HT1080 (cell line): ENCODE results near the gene RPA1. TPM values are rescaled to one million over a fixed set of nuclear protein-coding genes. Genes with fewer than 3 reads are reported as not detected.
"Not testable (repeated sequence)": the region's sequence is repeated elsewhere in the genome, so short reads cannot be mapped to it uniquely, and the experiment has no call there.

ENCODE experiments used
- DNase-seq: peaks from one replicate; pipeline ENCODE4 v3.0.0-alpha.2; 2015; ENCODE audit warnings: low read depth
- total RNA-seq: library from RNA; depleted of rRNA; stranded (reverse); fragments of >200 nt; shearing (Covaris generic); gene quantifications from 2 replicates; pipeline ENCODE4 v1.2.3, GENCODE V29; 2014

The RPA1 gene
- total RNA-seq, 1 experiment from 2014 or later, result 59.9 TPM

DNA sequence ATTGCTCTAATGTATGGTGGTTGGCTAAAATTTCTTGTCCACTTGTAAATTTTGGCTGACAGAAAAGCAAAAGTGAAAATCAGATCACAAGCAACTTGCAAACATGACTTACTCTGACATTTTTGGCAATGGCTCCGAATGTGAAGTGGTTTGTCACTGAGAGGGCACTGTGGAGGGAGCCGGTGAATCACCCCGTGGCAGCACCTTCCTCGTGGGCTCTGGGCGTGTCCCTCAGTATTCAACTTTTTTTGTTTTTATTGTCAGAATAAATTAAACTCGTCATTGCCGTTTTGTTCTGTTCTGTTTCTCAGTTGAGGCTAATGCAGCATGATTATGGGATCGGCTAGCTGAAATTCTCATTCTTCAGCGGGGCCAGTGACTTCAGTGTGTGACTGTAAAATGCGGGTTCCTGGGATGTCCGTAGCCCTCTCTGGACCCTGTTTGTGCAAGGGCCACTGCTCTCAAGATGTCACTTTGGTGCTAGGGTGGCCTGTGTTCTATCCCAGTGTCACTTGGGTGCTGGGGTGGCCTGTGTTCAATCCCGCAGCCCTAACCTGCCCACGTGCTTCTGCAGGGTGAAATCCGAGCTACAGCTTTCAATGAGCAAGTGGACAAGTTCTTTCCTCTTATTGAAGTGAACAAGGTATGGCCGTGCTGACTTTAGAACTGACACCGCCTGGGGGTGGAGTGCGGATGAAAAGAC lies 48.8 kb downstream of the RPA1 start:
- no peak for DNase-seq

DNA sequence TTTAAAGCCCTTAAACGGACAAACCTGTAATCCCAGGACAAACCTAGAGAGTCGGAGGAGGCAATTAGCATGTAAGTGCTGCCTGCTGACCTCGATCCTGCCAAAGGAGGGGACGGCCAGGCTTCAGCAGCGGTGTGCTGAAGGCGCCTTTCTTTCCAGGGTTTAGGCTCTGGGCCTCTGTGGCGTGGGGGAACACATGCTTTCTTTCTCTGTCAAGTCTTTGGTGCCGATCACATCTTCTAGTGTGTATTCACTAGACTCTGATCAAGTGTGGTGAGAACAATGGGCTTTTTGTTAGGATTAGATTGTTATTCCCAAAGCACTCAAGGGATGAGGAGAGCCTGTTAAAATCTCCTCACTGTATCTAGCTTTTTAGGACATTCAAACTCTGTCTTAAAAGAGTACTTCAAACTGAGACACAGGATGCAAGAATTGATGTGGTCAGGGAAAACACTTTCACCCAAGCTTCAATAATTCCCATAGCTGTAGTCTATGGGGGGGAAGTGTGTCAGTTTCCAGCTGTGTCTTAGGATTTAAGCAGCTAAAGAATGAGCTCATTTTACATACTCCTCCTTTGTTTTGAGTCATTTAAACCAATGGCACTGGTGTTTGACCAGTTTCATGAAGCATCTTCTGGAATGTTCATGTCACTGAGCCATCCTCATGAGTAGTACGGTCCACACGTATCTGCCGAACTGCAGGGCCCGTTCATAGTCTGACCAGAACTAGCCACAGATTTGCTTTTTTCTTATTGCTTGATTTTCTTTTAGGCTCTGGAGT lies 51.2 kb downstream of the RPA1 start:
- DNase-seq, result no peak

DNA sequence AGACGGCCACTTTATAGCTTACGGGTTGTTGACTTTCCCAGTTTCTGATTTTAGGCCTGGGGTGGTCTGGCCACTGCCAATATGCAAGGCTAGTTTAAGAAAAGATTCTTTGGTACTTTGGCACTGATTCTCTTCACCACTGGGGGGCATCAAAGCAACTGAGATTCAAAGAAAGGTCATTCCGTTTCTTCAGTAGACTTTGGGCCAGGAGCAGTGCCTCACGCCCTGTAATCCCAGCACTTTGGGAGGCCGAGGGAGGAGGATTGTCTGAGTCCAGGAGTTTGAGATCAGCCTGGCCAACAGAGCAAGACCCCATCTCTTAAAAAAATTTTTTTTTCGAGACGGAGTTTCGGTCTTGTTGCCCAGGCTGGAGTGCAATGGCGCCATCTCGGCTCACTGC lies 53.0 kb downstream of the RPA1 start:
- DNase-seq, result no peak

DNA sequence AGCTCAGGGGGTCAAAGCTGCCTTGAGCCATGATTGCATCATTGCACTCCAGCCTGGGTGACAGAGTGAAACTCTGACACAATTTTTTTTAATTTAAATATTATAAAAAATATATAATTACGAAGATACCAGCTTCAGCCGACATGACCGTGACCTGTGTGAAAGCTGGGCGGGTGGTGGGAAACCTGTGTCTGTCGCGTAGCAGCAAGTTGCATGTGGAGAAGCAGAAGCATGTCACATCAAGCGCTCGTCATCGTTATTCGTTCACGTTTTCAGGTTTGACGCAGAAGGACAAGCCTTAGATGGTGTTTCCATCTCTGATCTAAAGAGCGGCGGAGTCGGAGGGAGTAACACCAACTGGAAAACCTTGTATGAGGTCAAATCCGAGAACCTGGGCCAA lies 53.7 kb downstream of the RPA1 start:
- DNase-seq, result no peak

DNA sequence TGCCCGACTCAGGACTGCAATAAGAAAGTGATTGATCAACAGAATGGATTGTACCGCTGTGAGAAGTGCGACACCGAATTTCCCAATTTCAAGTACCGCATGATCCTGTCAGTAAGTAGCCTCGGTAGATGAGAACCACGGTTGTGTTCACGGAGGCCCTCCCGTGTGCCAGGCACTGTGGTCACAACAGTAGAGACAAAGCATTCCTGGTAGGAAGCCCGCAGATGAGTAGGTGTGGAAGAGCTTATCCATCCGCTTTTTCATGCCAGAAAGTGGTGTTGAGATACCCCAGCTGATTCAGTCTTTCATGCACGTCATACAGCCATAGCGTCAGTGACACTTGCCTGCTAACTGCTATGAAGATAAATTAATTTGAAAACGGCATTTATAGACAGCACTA lies 58.9 kb downstream of the RPA1 start:
- no peak for DNase-seq

DNA sequence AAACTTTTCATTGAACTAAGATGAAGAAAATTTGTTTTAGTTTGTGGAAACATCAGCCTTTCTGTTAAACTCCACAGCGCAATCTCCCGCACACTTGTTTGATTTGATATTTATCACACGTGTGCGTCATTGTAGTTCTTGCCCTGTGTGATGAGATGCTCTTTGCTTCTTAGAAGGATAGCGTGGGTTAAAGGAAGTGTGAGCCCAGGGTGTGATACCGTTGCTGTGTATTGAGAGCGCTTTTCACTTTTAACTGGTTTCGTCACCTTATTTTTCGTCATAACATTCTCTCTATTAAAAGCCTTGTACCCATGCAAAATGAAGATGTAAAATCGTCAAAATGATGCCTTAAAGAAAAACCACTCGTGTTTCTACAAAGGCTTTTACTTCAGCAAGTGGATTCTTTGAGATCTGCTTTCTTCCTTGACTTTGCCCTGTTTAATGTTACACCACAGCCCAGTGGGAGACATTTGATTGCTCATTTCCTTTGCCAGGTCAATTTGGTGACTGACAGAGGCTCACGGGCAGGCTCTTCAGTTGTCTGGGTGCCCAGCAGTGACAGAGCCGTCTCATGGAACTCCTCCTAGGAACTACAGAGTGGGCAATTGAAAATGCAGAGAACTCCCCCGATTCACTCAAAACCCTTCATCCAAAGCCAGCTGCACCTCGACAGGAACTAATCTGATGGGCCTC lies 61.1 kb downstream of the RPA1 start:
- DNase-seq, result no peak

DNA sequence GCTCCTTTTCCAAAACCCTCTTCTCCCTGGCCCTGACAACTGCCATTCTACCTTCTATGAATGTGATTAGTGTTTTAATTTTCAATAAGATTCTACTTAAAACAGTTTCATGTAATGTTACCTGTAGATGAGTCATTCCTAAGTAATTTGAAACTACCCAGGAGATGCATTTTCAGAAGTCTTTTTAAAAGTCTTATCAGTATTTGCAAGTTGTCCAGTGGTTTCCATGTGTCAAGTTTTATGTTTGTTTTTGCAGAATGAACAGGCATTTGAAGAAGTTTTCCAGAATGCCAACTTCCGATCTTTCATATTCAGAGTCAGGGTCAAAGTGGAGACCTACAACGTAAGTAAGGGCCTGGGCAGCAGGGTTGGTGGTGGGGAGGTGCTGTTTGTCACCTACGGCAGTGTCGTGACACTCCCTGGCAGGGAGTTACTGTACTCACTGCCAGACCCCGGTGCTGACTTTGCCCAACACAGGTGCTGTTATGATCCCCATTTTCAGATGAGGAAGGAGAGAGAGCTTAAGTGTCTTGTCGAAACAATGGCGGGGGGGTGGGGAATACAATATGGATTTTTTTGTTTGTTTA lies 65.0 kb downstream of the RPA1 start:
- DNase-seq, result no peak

DNA sequence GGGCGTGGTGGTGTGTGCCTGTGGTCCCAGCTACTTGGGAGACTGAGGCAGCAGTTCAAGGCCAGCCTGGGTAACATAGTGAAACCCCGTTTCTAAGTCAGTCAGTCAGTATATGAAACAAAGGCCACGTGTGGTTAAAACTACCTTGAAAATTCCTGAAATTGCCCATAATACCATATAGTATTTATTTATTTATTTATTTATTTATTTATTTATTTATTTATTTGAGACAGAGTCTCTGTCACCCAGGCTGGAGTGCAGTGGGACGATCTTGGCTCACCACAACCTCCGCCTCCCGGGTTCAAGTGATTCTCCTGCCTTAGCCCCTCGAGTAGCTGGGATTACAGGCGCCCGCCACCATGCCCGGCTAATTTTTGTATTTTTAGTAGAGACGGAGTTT lies 65.7 kb downstream of the RPA1 start:
- DNase-seq, result not testable (repeated sequence)

DNA sequence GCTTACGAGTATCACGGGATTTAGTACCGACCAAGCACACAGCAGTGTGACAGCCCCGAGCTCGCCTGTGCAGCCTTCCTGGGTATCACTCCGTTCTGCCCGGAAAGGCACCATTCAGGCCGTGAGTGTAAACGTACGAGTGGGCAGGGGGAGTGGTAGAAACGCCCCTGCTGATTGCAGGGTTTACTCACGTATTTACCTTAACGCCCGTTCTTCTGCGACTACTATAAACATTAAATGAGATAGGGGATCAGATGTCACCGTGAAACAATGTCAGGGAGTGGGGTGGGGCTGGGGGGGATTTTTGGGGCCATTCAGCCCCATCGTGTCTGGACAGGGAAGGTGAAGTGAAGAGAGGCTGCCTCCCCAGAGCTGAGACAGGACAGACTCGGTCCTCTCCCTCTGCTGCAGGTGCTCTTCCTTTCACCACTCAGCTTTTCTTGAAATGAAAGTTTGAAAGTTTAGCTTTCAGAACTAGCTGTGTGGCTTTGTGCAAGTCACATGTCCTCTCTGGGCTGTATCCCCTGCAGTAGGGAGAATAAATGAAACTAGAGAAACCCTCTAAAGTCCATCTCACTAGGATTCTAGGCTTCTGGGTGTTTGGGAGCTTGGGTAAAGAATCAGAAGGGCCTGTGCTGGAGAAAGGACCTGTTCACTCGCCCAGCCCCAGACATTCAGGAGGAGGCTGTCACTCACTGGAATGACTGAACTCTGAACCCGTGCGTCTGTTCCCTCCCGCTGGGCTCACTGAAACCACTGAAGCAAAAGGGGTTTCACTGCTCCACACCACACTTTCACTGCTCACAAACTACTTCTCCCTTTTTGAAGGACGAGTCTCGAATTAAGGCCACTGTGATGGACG lies 66.7 kb downstream of the RPA1 start:
- no peak for DNase-seq

DNA sequence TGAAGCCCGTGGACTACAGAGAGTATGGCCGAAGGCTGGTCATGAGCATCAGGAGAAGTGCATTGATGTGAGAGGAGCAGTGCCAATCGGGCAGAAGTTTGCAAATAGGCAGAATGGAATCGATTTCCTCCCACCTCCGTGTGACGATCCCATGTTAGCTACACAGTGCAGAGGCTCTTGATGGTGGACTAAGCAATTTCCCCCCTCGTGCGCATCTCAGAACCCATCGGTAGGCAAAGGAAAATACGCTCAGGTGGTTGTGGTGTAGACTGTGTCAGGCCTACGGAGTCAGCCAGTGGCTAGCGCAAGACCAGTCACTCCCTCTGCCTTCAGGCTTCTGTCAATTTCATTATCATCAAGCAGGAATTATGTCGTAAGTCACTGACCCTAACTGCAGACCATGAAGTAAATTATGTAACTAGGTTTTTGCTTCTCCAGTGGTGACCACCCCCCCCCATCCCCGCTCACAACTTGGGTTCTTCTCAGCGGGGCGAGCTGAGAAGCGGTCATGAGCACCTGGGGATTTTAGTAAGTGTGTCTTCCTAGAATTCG lies 67.4 kb downstream of the RPA1 start:
- no peak for DNase-seq

DNA sequence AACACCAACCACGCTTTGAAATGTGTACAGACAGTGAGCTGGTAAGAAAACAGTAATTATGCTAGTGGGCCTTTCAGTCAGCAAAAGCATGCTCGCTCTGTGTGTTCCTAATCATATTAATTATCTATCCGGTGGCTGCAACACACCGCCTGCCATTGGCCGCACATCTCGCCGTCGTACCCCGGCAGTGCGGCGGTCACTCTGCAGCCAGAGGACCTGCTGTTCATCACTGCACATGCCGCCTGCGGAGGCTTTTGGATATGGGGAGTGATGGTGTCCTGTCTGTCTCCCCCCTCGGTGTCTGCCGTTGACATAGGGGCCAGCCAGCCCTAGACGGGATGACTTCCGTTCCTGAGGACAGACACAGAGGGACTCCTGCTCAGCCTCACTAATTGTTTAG lies 68.5 kb downstream of the RPA1 start:
- no peak for DNase-seq

DNA sequence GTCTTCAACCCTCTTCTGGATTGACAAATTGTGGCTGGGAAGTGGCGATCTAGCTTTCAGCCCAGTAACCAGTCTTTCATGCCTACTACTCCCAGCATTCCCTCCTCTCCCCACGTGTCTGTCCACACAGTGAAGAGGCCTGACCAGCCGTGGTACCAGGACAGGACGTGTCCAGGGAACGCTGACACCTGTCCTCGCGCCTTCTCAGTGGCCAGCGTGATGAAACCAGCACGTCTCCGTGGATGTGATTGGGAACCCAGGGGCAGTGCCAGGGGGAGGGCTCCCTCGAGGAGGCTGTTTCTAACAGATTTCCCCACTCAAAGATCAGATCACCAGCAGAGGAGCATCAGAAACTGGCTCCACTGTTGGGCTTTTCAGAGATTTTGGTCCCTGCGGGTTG lies 69.1 kb downstream of the RPA1 start:
- DNase-seq, result no peak

DNA sequence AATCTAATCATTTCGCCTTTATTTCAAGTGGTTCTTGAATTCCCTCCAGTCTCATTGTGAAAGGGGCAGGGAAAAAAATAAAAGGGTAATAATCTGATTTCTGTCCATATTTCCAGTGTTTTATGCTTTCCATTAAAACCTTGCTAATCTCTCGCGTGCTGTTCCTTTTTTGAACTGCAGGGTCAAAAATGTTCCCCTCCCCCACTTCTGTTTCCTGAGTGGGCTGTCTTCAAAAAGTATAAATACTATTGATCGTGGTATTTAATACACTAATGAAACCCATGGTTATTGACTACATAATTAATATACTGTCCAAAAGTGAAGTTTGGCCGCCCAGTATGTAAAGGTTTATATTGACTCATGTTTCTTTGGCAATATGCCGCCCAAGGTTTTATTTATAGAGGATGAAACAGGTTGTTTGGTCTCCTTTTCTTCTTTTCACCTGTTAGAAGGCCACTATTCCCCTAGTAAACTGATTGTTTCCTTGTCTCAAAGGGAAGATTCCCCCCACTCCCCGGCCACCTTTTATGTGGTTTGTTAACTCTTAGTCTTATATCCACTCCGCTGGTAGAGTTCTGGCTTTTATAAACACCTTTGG lies 69.7 kb downstream of the RPA1 start:
- DNase-seq, result no peak

DNA sequence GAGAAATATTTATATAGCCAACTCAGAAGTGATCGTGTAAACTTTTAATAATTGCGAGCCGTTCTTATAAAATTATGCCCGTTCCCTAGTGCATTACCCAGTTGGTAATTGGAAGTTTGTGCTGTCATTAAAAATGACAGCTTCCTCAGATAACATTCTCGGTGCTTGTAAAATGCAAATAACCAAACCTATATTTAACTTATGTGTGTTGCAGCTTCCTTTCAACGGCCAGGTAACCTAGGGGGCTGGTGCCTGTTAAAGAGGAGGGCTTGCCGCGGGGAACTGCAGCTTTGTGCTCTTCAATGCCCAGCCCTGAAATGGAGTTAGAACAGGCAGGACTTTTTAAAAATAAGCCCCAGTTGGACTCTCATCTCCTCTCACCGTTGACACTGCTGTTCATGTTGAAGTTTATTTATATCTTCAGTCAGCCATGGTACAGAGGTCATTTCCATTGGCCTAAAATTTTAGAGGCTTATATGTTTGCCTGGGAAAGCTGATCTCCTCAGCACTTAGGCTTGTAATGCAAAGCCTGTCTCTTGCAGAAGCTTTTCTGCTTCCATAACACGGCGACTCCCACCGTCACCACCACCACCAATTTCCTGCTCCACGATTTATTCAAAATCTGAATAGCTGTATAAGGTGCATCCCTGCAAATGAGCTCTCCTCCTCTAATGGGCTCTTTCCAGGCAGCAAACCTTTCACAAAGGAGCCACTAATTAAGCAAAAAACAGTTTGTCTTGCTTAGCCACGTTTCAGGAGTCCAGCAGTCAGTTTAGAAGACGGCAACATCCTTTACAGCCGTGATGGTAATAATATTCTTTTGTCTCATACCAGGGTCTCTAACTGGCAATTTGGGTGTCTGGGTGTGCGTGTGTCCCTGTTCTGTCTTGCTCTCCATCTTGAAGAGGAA lies 74.7 kb downstream of the RPA1 start:
- no peak for DNase-seq

DNA sequence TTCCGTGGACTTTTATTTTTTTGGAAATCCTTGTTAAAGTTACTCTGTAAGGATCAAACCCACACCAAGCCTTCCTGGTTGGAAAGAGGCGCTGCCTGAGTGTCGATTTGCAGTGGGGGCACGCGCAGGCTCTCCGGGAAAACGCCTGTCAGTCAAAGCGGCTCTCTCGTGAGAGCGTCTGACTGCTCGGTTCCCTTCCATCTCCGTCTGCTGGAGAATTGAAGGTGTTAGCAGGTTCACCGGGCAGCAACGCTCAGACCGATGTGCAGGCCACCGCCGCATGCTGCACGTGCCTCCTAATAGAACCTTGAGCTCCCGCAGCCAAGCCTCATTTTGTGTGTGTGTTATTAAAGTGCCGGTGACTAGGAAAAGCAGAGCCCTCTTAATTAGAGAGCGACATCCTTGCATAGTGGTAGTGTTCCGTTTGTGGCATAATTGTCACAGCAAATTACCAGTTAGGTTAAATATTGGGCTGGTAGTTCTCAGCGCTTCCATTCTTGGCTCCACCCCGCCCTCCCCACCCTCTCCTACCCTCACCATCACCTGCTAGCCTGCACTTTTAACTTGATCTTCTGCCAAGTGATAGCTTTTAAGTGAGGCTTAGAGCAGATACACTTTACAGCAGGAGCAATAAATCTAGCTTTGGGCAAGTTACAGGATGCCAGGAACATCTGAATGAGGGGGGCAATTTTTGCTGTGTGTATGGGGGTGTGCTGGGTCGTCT lies 75.5 kb downstream of the RPA1 start:
- DNase-seq, result no peak

DNA sequence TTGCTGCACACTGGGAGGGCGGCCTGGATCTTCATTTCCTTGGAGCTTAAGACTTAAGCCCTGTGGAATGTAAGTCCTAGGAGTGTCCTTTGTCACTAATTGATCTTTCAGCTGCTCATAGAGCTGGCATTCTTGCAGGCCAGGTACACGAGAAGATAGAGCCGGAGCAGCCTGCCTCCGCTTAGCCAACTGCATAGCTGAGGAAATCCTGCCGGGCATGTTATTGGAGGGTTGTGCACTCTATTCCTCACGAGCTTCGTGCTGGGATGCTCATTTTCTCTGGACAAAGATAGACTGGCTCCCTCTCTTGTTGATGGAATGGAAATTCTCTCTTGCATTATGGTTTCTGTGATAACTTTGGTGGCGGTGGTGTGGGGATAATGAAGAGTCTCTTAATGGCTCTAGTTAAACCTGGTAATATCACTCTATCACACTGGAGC lies 76.9 kb downstream of the RPA1 start:
- no peak for DNase-seq

DNA sequence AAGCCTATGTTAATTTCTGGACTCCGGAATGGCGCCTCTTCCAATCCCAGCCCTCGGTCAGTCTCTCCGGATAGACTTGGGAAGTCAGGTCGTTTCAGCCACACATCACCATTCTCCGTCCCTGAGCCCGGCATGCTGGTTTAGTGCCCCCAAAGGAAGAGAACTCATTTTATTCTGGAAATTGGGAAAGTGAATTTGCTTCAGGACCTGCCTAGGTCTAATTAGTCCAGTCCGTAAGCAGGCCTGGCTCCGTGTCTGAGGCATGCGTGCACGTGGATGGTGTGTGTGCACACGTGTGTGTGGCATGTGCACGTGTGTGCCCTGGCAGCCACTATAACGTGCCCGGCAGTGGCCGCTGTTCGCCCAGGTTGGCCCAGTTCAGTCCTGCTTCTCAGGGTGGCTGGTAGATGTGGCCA lies 77.4 kb downstream of the RPA1 start:
- DNase-seq, result no peak

DNA sequence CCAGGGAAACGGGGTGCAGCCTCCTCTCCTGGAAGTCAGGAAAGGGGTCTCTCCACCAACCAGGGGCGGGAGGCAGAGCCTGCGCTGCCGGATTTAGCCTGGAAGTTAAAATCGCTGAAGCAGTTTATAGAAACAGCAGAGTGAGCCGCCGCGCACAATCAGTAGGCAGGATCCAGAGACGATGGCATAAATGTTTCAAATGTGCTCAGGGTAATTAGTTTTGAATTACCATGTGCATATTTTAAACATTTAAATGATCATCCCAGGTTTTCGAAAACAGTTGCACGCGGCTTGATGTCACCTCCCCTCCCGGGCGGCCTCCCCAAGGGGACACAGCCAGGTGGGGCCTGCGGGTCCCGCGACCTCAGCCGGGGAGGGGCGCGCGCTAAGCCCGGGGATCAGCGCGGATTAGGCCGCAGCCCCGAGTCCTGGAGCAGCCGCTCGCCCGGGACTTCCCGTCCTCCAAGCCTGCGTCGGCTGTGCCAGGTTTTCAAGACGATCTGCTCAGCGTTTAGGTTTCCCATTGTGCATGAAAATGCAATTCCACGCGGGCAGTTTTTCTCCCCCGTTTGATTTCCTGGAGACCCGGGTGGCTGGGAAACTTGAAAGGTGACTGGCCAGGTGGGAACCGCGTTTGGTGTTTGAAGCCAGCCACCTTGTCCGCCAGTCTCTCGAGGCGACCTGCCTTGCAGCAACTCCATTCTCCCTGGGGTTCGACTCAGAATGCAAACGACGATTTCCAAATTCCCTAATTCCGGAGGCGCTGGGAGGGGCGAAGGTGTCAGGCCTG lies 78.3 kb downstream of the RPA1 start:
- DNase-seq, result no peak
